GM18909 (cell line): Measurements from ENCODE around the gene TLX1.
"Not testable (repeated sequence)": the region's sequence is repeated elsewhere in the genome, so short reads cannot be mapped to it uniquely, and the experiment has no call there.

Source experiments
- ATAC-seq: cut with Tn5 transposase; IDR thresholded peaks from one replicate; pipeline ENCODE4 v1.9.1; 2021; ENCODE audit warnings: mild to moderate bottlenecking; ENCODE audit not compliant: unreplicated experiment, poor library complexity

TLX1 gene

GRCh38 chr10:101145750-101146391, 14.8 kb downstream of the TLX1 start:
- no peak for ATAC-seq

- no peak for ATAC-seq
Measured at GRCh38 chr10:101146392-101147251, 15.5 kb downstream of the TLX1 start.

GRCh38 chr10:101151395-101151794, 20.3 kb downstream of the TLX1 start:
- ATAC-seq: no peak

GRCh38 chr10:101152316-101152715, 21.2 kb downstream of the TLX1 start:
- ATAC-seq: no peak

- ATAC-seq: not testable (repeated sequence)
Measured at GRCh38 chr10:101154506-101154905, 23.4 kb downstream of the TLX1 start.

GRCh38 chr10:101155896-101156295, 24.8 kb downstream of the TLX1 start:
- ATAC-seq: no peak

GRCh38 chr10:101157756-101158458, 26.8 kb downstream of the TLX1 start:
- no peak for ATAC-seq

GRCh38 chr10:101158459-101159058, 27.5 kb downstream of the TLX1 start:
- ATAC-seq: no peak

GRCh38 chr10:101161494-101162299, 30.6 kb downstream of the TLX1 start:
- peak; percentile 47 for ATAC-seq

GRCh38 chr10:101162677-101163076, 31.6 kb downstream of the TLX1 start:
- ATAC-seq: no peak

- no peak for ATAC-seq
Measured at GRCh38 chr10:101164020-101164419, 32.9 kb downstream of the TLX1 start.

- ATAC-seq: no peak
Measured at GRCh38 chr10:101165736-101166135, 34.6 kb downstream of the TLX1 start.

- no peak for ATAC-seq
Measured at GRCh38 chr10:101166430-101166829, 35.3 kb downstream of the TLX1 start.

GRCh38 chr10:101172741-101173140, 41.6 kb downstream of the TLX1 start:
- ATAC-seq: no peak

- no peak for ATAC-seq
Measured at GRCh38 chr10:101174319-101174718, 43.2 kb downstream of the TLX1 start.

- ATAC-seq: no peak
Measured at GRCh38 chr10:101176577-101176976, 45.5 kb downstream of the TLX1 start.

- ATAC-seq: no peak
Measured at GRCh38 chr10:101182936-101183335, 51.8 kb downstream of the TLX1 start.

- no peak for ATAC-seq
Measured at GRCh38 chr10:101183458-101184183, 52.5 kb downstream of the TLX1 start.
